HFFc6 (cell line): ENCODE data around the gene PRKD1. TPM values are rescaled to one million over a fixed set of nuclear protein-coding genes. Genes with fewer than 3 reads are reported as not detected.

Source experiments
- DNase-seq: peaks from one replicate; pipeline ENCODE4 v3.0.0-alpha.2; 2018
- H3K27ac Mint-ChIP-seq: 2 replicates; pipeline ENCODE4 v1.8.0; 2020; ENCODE audit warnings: mild to moderate bottlenecking, mixed read lengths
- H3K27me3 Mint-ChIP-seq: 2 replicates; pipeline ENCODE4 v1.8.0; 2021; ENCODE audit warnings: mild to moderate bottlenecking, moderate library complexity, mixed read lengths; ENCODE audit not compliant: insufficient read depth
- H3K36me3 Mint-ChIP-seq: 2 replicates; pipeline ENCODE4 v1.8.0; 2021; ENCODE audit warnings: low read depth, mixed read lengths
- H3K4me1 Mint-ChIP-seq: 2 replicates; pipeline ENCODE4 v1.8.0; 2020; ENCODE audit warnings: low read depth, mixed read lengths
- H3K4me3 Mint-ChIP-seq: 2 replicates; pipeline ENCODE4 v1.8.0; 2020; ENCODE audit warnings: mild to moderate bottlenecking, moderate library complexity, mixed read lengths
- H3K9me3 Mint-ChIP-seq: 2 replicates; pipeline ENCODE4 v1.8.0; 2020; ENCODE audit warnings: mild to moderate bottlenecking, mixed read lengths
- total RNA-seq, 6 experiments: library from RNA; stranded (reverse); fragmentation: NEBNext Ultra II Directional; extraction: Animal tissue kit (Norgen Biotek cat#: 25700); gene quantifications; 2 replicates in 1 of 6; 3 replicates in 5 of 6; pipeline ENCODE4 v1.2.3, GENCODE V29; 2021
- TF ChIP-seq, protein P1 (sequence below): fragments of 200-600 bp; sonication (generic); IDR thresholded peaks from 2 replicates; pipeline ENCODE4 v1.5.0; 2021; ENCODE audit warnings: antibody characterized with exemption, mild to moderate bottlenecking

The PRKD1 gene
- total RNA-seq, 6 experiments from 2014 or later = 19.1 to 23.9 (median 21.7) TPM

DNA sequence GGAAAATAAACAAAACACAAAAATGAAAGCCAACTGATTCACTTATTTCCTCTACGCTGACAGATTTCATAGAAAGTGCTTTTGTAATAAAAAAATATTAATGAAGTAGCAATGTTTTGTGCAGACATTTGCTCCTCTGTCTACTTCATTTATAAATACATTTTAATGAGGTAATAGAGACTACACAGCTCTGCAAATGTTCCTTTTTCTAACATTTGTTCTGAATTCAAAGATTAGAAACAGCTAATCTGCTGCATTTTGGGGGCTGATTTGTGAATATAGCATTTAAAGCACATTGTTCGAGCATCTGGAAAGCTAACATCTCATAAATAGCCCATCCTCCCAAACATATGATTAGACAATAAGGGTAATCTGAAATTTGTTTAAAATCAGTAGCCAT lies 97.8 kb downstream of the PRKD1 start:
- Mint-ChIP-seq H3K27me3 (no peaks in the 10 kb centered on the region), H3K27ac (no peak overlapping the region), H3K4me1 (no peaks in the 10 kb centered on the region), H3K36me3 (no peaks in the 10 kb centered on the region), H3K4me3 (no peak overlapping the region), H3K9me3 (no peaks in the 10 kb centered on the region)
- TF ChIP-seq, protein P1, sequence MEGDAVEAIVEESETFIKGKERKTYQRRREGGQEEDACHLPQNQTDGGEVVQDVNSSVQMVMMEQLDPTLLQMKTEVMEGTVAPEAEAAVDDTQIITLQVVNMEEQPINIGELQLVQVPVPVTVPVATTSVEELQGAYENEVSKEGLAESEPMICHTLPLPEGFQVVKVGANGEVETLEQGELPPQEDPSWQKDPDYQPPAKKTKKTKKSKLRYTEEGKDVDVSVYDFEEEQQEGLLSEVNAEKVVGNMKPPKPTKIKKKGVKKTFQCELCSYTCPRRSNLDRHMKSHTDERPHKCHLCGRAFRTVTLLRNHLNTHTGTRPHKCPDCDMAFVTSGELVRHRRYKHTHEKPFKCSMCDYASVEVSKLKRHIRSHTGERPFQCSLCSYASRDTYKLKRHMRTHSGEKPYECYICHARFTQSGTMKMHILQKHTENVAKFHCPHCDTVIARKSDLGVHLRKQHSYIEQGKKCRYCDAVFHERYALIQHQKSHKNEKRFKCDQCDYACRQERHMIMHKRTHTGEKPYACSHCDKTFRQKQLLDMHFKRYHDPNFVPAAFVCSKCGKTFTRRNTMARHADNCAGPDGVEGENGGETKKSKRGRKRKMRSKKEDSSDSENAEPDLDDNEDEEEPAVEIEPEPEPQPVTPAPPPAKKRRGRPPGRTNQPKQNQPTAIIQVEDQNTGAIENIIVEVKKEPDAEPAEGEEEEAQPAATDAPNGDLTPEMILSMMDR = no peak
- DNase-seq = no peak

DNA sequence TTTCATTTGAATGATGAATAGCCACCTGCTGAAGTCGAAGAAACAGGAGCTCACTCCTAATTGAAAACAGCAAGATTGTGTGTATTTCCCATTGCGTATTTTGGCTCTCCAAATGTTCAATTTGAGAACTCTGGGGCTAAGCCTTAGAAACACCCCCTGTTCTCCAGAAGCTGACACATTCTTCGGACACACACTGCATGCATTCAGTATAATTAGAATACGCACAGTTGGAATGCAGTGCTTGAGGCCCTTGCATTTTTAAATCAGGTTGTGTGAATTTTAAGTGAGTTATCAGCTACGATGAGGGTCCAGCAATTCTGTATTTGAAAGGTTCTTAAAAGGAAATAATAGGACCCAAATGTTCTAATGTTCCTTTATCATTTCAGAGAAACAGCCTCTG lies 103.8 kb downstream of the PRKD1 start:
- Mint-ChIP-seq H3K4me3 (no peak overlapping the region), H3K9me3 (no peaks in the 10 kb centered on the region), H3K27ac (no peak overlapping the region), H3K36me3 (no peaks in the 10 kb centered on the region), H3K4me1 (peaks cover 27% of the 10 kb centered on the region), H3K27me3 (no peaks in the 10 kb centered on the region)
- no peak for DNase-seq
- TF ChIP-seq, protein P1 = no peak

DNA sequence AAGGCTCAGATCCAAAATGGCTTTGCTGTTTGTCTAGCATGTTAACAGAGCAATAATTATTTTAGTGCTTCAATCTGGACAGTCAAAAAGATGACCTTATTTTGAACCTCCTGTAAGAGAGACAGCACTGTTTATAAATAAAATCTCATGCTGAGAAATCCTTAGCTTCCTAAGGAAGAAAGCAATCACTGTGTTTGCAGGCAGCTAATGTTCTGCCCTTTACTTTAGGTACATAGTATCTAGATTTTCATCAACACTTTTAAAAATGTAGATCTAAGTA lies 105.3 kb downstream of the PRKD1 start:
- no peaks in the 10 kb centered on the region for H3K36me3 Mint-ChIP-seq
- TF ChIP-seq, protein P1 = no peak
- no peaks in the 10 kb centered on the region for H3K27me3 Mint-ChIP-seq
- no peak for DNase-seq
- no peak overlapping the region for H3K4me3 Mint-ChIP-seq
- peaks cover 27% of the 10 kb centered on the region for H3K4me1 Mint-ChIP-seq
- H3K9me3 Mint-ChIP-seq = no peaks in the 10 kb centered on the region
- H3K27ac Mint-ChIP-seq = no peak overlapping the region

DNA sequence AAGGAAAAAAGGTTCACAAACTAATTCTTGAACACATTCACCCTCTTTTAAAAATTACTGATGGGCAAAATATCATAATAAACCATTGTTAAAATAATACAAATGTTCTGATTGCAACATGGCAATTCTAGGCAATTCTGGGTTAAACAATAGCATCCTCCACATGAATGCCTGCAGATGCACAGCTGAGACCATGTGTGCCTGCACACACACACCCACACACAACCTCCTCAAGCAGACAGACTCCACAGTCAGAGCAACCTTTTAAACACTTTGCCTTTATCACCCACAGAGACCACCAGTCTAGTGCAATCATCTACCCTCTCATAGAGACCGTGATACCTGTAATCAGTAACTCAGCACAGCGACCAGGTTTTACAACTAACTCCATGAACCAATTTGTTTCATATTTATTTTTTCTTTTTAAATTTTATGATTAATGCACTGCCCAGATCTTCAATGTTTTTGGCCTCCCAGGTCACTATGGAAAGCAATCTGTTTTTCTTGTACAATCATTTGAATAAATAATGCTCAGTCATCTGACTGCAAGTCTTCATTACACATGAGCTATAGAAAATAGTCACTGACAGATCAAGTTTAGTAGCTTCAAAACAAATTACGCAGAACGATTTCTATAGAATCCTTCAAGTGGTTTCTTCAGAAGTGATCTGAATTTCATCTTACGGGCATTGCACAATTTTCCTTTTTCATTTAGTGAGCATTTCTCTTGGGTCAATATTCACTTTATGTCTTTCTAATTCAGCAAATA lies 105.8 kb downstream of the PRKD1 start:
- H3K27me3 Mint-ChIP-seq = no peaks in the 10 kb centered on the region
- TF ChIP-seq, protein P1 = no peak
- no peak for DNase-seq
- H3K9me3 Mint-ChIP-seq = no peaks in the 10 kb centered on the region
- peaks cover 27% of the 10 kb centered on the region for H3K4me1 Mint-ChIP-seq
- no peaks in the 10 kb centered on the region for H3K36me3 Mint-ChIP-seq
- no peak overlapping the region for H3K4me3 Mint-ChIP-seq
- no peak overlapping the region for H3K27ac Mint-ChIP-seq

DNA sequence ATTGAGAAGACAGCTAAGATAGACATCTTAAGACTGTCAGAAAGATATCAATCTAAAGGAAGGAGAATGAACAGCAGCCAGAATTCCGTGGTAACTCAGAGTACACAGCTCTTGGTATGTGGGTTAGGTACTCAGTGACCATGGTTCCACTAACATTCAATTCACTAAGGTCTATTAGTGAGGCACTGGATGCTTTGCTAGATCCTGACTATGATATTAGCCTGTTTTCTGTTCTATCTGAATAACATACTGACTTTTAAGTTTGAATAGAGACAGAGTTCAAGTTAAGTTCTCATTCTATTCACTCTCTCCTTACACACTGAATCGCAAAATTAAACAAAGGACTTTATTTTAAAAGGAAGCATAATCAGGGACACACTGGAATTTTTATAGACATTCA lies 106.4 kb downstream of the PRKD1 start:
- DNase-seq = no peak
- Mint-ChIP-seq H3K4me1 (peaks cover 27% of the 10 kb centered on the region), H3K4me3 (no peak overlapping the region), H3K9me3 (no peaks in the 10 kb centered on the region), H3K36me3 (no peaks in the 10 kb centered on the region), H3K27ac (no peak overlapping the region), H3K27me3 (no peaks in the 10 kb centered on the region)
- TF ChIP-seq, protein P1 = no peak
